Adrenal gland (tissue), 12 donors: ENCODE measurements around the gene HCFC1. TPM values are rescaled to one million over a fixed set of nuclear protein-coding genes. Genes with fewer than 3 reads are reported as not detected.

ENCODE experiments used
- DNase-seq, 7 donors: peaks; one replicate each; pipeline ENCODE4 v3.0.0-alpha.2; 2019 to 2020
- H3K27ac ChIP-seq, 5 donors: fragments of 200-600 bp; sonication (generic) in 4 of 5; 1 replicate in 3 of 5; 2 replicates in 2 of 5; pipeline versions ENCODE4 v1.5.1 to v1.8.0; 2016 to 2020; ENCODE audit warnings: mild to moderate bottlenecking in 1 of 5
- H3K27me3 ChIP-seq: fragments of 200-600 bp; 2 replicates; pipeline ENCODE4 v1.8.0; 2021
- H3K36me3 ChIP-seq, 2 donors: fragments of 200-600 bp; replicated peaks in 1 of 2; 1 replicate in 1 of 2; 2 replicates in 1 of 2; pipeline versions ENCODE4 v1.5.1 to v1.8.0; 2018 to 2022
- H3K4me1 ChIP-seq, 2 donors: fragments of 200-600 bp; replicated peaks in 1 of 2; 1 replicate in 1 of 2; 2 replicates in 1 of 2; pipeline versions ENCODE4 v1.5.1 to v1.8.0; 2018 to 2021
- H3K4me3 ChIP-seq, 4 donors: fragments of 200-600 bp; sonication (generic) in 3 of 4; one replicate each; pipeline ENCODE4 v1.5.1; 2016 to 2018
- H3K9me3 ChIP-seq, 3 donors: fragments of 200-600 bp; sonication (generic) in 1 of 3; replicated peaks in 1 of 3; 1 replicate in 2 of 3; 2 replicates in 1 of 3; pipeline versions ENCODE4 v1.5.1 to v1.8.0; 2016 to 2021
- CTCF ChIP-seq, 6 experiments: fragments of 450-650 bp in 4 of 6; fragments of 200-600 bp in 2 of 6; sonication (generic) in 1 of 6; IDR thresholded peaks; 1 replicate in 5 of 6; 2 replicates in 1 of 6; pipeline versions ENCODE4 v1.5.1 to v1.8.0; 2016 to 2021; ENCODE audit warnings: antibody characterized with exemption in 6 of 6, mild to moderate bottlenecking in 2 of 6, moderate library complexity in 1 of 6
- POLR2A ChIP-seq, 2 donors: fragments of 450-650 bp; IDR thresholded peaks; one replicate each; pipeline ENCODE4 v1.6.1; 2017; ENCODE audit warnings: antibody characterized with exemption in 2 of 2, mild to moderate bottlenecking in 2 of 2, moderate library complexity in 1 of 2
- WGBS, 4 donors: extraction: QIAGEN DNeasy Blood & Tissue Kit in 2 of 4; methylation state at CpG; one replicate each; pipeline versions ENCODE4 v1.1.5 to v1.1.7; 2013 to 2017; 5-methylcytosine and 5-hydroxymethylcytosine counted together
- intact Hi-C, 2 donors: fragments of 100-400 bp; cut with DNase I; formaldehyde crosslinking; loops; one replicate each; pipeline versions ENCODE4 v1.14.1 to v1.15.0; 2022 to 2023
- polyA plus RNA-seq, 3 donors: library from polyadenylated mRNA; stranded (reverse); fragments of 200-250 nt in 2 of 3; fragments of 350-450 nt in 1 of 3; fragmentation: Illumina TruSeq in 1 of 3; extraction: RNeasy Lipid Tissue Mini Kit (QIAGEN cat#74804) in 1 of 3; gene quantifications; one replicate each; pipeline ENCODE4 v1.2.3, GENCODE V29; 2013 to 2014
- total RNA-seq, 9 donors: library from RNA; depleted of rRNA in 4 of 9; stranded (reverse); fragments of >200 nt in 4 of 9; fragments of 120-200 nt in 1 of 9; fragmentation: NEBNext Ultra II Directional in 1 of 9; extraction: Animal tissue kit (Norgen Biotek cat#: 25700) in 1 of 9; gene quantifications; one replicate each; pipeline versions ENCODE4 v1.1.0 to v1.2.4, GENCODE V29; 2013 to 2023
- donor health status: healthy with polysubstance abuse.
- donor health status: Bipolar disorder and iron deficiency.
- donor health status: DM: yes; HTN: yes; CAD: no.
- donor health status: DM: no; HTN: no; CAD: no.
- donor health status: DM: no; HTN: no; CAD: no.
- donor health status: DM: yes; HTN: yes; CAD: no.

HCFC1 gene
- total and polyA plus RNA-seq, 12 donors = 9.2 to 77.1 (median 54.0) TPM

- peaks cover 4% of the 10 kb centered on the region for H3K27me3 ChIP-seq
- no peak for TF ChIP-seq CTCF (IDR thresholded peaks at IDR 0.05)
- no peak for TF ChIP-seq POLR2A (IDR thresholded peaks at IDR 0.05)
These were observed 43.1 kb upstream of the HCFC1 start for GRCh38 chrX:154014429-154015380.

GRCh38 chrX:154013614-154014360 lies 42.2 kb upstream of the HCFC1 start:
- H3K9me3 ChIP-seq = no peaks in the 10 kb centered on the region
- H3K4me1 ChIP-seq = peaks cover 0 to 20% of the 10 kb centered on the region in 2 donors
- 29 to 43% (median 37%) methylated on average over 8 to 20 of the region's 20 CpGs for WGBS, 4 donors
- TF ChIP-seq CTCF (IDR thresholded peaks at IDR 0.05) = peak; percentile 66 to 90 (median 80)
- TF ChIP-seq POLR2A (IDR thresholded peaks at IDR 0.05) = no peak
- H3K27me3 ChIP-seq = peaks cover 4% of the 10 kb centered on the region
- peak overlapping the region in 4 of 5 donors; percentile 47 to 95 (median 60) for H3K27ac ChIP-seq
- intact Hi-C loops = no loop called here
- no peak overlapping the region for H3K4me3 ChIP-seq
- H3K36me3 ChIP-seq = peaks cover 0 to 21% of the 10 kb centered on the region in 2 donors
- DNase-seq = peak in 2 of 7 donors; percentile 25 to 50

More at GRCh38 chrX:154014429-154015380, 43.1 kb upstream of the HCFC1 start:
- Histone ChIP-seq H3K9me3 (no peaks in the 10 kb centered on the region), H3K36me3 (peaks cover 0 to 21% of the 10 kb centered on the region in 2 donors), H3K4me1 (peaks cover 0 to 20% of the 10 kb centered on the region in 2 donors), H3K27ac (no peak overlapping the region), H3K4me3 (no peak overlapping the region)
- intact Hi-C loops = no loop called here
- no peak for DNase-seq
- 79 to 100% (median 89%) methylated on average over 5 to 24 of the region's 24 CpGs for WGBS, 4 donors

DNA sequence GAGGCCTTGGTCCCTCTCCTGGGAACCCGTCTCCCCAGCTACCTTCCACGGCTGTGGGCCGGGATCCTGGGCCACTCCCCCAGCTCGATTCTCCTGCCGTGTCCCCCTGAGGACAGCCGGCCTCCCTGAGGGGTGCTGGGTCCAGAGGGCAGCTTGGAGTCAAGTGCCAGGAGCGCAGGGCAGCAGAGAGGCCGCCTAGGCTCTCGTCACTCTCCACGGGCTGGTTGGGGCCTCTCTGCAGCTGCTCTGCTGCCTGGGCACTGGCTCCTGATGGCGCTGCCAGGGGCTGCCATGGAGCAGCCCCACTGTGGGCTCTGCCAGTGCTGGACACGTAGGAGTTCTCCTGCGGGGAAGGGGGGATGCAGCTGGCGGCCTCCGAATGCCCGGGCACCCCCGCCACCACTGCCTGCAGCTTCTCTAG lies 41.4 kb upstream of the HCFC1 start:
- TF ChIP-seq CTCF (IDR thresholded peaks at IDR 0.05) = no peak
- no peak for TF ChIP-seq POLR2A (IDR thresholded peaks at IDR 0.05)
- Histone ChIP-seq H3K27me3 (peaks cover 3% of the 10 kb centered on the region), H3K4me1 (peaks cover 0 to 13% of the 10 kb centered on the region in 2 donors), H3K4me3 (no peak overlapping the region), H3K27ac (peak overlapping the region; percentile 9 to 95 (median 69)), H3K36me3 (peaks cover 0 to 21% of the 10 kb centered on the region in 2 donors), H3K9me3 (no peaks in the 10 kb centered on the region)
- intact Hi-C loops = no loop called here
- 30 to 62% (median 52%) methylated on average over 2 to 17 of the region's 17 CpGs; no CpG with 5 or more reads in 1 of the 4 donors for whole genome bisulfite sequencing, 4 donors
- peak in 1 of 7 donors; percentile 22 for DNase-seq
